GM12874 (cell line): Measurements from ENCODE around the gene TUBA3C.

Experiments used
- TF ChIP-seq, protein P1 (sequence below): IDR thresholded peaks from 2 replicates; pipeline ENCODE4 v1.5.1; 2011; ENCODE audit warnings: low read depth, mild to moderate bottlenecking, control low read depth, low read length, moderate library complexity; ENCODE audit not compliant: insufficient read depth

Gene TUBA3C

DNA sequence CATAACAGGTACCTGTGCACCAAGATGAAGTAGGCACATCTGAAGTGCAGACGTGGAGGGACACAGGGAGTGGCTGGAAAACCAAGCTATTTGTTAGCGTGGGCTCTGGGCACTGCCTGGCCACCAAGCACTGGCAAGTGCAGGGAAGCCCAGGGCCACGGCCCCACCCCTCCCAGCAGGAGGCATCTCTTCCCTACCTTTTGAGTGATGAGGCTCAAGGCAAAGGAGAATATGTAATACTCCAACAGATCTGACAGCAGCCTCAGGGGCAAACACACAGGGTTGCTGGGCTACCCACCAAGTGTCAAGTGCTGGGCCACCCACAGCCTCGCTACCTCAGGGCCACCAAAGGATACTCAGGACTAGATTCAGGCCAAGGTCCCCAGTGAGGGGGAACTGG lies 11.6 kb downstream of the TUBA3C start:
- TF ChIP-seq, protein P1, sequence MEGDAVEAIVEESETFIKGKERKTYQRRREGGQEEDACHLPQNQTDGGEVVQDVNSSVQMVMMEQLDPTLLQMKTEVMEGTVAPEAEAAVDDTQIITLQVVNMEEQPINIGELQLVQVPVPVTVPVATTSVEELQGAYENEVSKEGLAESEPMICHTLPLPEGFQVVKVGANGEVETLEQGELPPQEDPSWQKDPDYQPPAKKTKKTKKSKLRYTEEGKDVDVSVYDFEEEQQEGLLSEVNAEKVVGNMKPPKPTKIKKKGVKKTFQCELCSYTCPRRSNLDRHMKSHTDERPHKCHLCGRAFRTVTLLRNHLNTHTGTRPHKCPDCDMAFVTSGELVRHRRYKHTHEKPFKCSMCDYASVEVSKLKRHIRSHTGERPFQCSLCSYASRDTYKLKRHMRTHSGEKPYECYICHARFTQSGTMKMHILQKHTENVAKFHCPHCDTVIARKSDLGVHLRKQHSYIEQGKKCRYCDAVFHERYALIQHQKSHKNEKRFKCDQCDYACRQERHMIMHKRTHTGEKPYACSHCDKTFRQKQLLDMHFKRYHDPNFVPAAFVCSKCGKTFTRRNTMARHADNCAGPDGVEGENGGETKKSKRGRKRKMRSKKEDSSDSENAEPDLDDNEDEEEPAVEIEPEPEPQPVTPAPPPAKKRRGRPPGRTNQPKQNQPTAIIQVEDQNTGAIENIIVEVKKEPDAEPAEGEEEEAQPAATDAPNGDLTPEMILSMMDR = no peak

DNA sequence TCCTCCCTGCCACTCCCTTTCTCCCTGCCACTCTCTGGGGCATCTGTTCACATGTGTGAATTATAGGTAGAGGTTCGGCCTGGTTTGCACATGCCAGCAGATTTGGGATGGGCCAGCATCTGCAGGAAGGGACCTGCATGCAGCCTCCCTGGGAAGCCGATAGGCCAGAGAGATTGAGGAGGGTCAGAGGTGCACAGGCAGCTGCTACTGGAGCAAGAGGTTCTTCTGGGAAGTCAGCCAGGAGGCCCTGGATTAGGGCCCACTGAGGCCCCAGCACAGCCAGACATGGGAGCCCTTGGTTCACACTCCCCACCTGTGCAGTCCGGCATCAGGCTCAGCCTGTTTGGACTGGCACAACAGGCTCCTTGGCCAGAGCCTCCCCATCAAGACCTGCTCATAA lies 12.1 kb downstream of the TUBA3C start:
- TF ChIP-seq, protein P1 = no peak

GRCh38 chr13:19161308-19161707 lies 20.3 kb downstream of the TUBA3C start:
- TF ChIP-seq, protein P1 = no peak

- TF ChIP-seq, protein P1 = no peak
Observed at GRCh38 chr13:19159761-19160420, 21.7 kb downstream of the TUBA3C start.

DNA sequence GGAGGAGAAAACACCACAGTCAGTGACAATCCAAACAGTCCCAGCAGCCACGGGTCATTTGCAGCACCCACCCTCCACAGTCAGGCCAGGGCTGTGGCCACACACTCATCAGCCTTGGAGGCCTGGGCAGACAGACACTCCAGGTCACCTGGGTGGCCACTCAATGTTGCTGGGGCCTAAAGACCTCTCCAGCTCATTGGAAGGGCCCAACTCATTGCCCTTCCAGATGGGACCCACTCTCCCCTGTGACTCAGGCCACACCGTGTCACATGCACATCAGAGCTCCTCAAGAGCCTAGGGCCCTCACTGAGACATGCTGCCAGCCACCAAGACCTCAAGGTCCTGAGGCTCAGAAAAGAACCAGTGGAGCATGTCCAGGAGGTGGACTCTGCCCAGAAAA lies 22.4 kb downstream of the TUBA3C start:
- TF ChIP-seq, protein P1 = no peak

GRCh38 chr13:19158526-19159174 lies 23.0 kb downstream of the TUBA3C start:
- TF ChIP-seq, protein P1 = no peak

DNA sequence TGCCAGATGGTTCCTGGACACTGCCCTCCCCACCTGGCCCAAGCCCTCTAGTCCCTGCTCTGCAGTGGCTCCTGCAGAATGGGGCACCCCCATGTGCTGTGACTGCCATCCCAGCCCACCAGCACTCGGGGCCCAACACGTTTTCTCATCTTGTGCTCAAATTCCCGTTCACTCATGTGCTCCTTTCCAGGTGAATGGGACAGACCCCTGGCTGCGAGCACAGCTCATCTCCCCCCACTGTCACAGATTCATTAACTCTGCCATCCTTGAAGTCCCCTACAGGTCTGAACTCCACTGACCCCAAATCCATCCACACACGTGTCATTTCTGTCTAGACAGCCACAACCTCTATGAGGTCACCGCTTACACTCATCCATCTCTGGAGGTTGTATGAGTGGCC lies 23.6 kb downstream of the TUBA3C start:
- TF ChIP-seq, protein P1 = no peak
